K562 (cell line): ENCODE data around the gene ARMC2.

Experiments used
- ETS2 ChIP-seq: IDR thresholded peaks from 2 replicates; pipeline ENCODE4 v1.6.1; 2016; ENCODE audit warnings: borderline replicate concordance, missing genetic modification characterization, mild to moderate bottlenecking, moderate library complexity, missing compliant biosample characterization; ENCODE audit not compliant: poor library complexity, severe bottlenecking
- ETV1 ChIP-seq: fragments of 450-650 bp; conservative IDR thresholded peaks from 2 replicates; pipeline ENCODE4 v1.6.1; 2016; ENCODE audit warnings: missing genetic modification characterization, control low read depth, low read depth, missing compliant biosample characterization
- TBP ChIP-seq: optimal IDR thresholded peaks from 2 replicates; pipeline ENCODE3; 2011; ENCODE audit warnings: low read depth, low read length, improper control_type of control experiment
- ZZZ3 ChIP-seq: fragments of 450-650 bp; IDR thresholded peaks from 2 replicates; pipeline ENCODE4 v1.6.1; 2016; ENCODE audit warnings: antibody characterized with exemption, mild to moderate bottlenecking, moderate library complexity

DNA sequence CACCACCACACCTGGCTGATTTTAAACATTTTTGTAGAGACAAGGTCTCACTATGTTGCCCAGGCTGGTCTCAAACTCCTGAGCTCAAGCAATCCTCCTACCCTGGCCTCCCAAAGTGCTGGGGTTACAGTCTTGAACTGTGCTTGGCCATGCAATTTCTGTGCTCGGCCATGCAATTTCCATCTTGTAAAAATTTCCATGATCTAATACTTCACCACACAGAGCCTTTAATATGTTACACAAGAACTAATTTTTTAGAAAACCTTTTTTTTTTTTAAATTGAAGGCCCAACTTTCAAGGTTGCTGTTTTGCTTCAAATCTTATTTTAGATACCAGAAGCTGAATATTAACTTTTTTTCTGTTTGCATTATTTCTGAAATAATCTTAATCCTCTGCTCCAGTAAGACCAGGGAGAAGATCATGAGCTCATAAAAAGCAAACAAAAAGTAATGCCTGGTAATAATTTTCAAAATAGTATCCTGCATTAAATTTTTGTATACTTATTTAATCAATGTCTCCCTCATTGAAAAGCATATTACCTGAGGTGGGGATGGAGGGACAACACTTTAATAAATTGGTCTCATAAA, 38.1 kb upstream of the ARMC2 start:
- no peak for TF ChIP-seq ETS2 (tag)
- TF ChIP-seq TBP: no peak
- TF ChIP-seq ZZZ3: no peak
- TF ChIP-seq ETV1 (tag): no peak
